MM.1S (cell line): ENCODE results near the gene MSLN.

Source experiments
- DNase-seq: peaks from one replicate; pipeline ENCODE4 v3.0.0-alpha.2; 2015
- H2AFZ ChIP-seq: fragments of 300-600 bp; sonication (generic); 2 replicates; pipeline ENCODE4 v1.6.0; 2016; ENCODE audit warnings: antibody characterized with exemption, low read length
- H3F3A ChIP-seq: fragments of 300-600 bp; sonication (generic); 2 replicates; pipeline ENCODE4 v1.6.1; 2016; ENCODE audit warnings: mild to moderate bottlenecking, antibody characterized with exemption, low read length, moderate library complexity, mixed read lengths; ENCODE audit not compliant: insufficient read depth
- H3K27ac ChIP-seq: fragments of 300-600 bp; sonication (generic); 2 replicates; pipeline ENCODE4 v1.5.1; 2016; ENCODE audit warnings: mild to moderate bottlenecking, low read length
- H3K27me3 ChIP-seq: fragments of 300-600 bp; sonication (generic); replicated peaks from 2 replicates; pipeline ENCODE4 v1.6.0; 2016; ENCODE audit warnings: low read length; ENCODE audit not compliant: insufficient read depth
- H3K36me3 ChIP-seq: fragments of 300-600 bp; sonication (generic); replicated peaks from 2 replicates; pipeline ENCODE4 v1.6.1; 2016; ENCODE audit warnings: mild to moderate bottlenecking, low read length, mixed read lengths; ENCODE audit not compliant: insufficient read depth
- H3K4me1 ChIP-seq: fragments of 300-600 bp; sonication (generic); 2 replicates; pipeline ENCODE4 v1.6.1; 2016; ENCODE audit warnings: low read length, mixed read lengths
- H3K4me2 ChIP-seq: fragments of 300-600 bp; sonication (generic); 2 replicates; pipeline ENCODE4 v1.6.0; 2016; ENCODE audit warnings: low read depth, low read length
- H3K4me3 ChIP-seq: fragments of 300-600 bp; sonication (generic); 2 replicates; pipeline ENCODE4 v1.5.1; 2016; ENCODE audit warnings: low read length, mixed read lengths
- H3K79me2 ChIP-seq: fragments of 300-600 bp; sonication (generic); 2 replicates; pipeline ENCODE4 v1.6.1; 2016; ENCODE audit warnings: mixed run types, low read length, mixed read lengths
- H3K9ac ChIP-seq: fragments of 300-600 bp; sonication (generic); 2 replicates; pipeline ENCODE4 v1.6.1; 2016; ENCODE audit warnings: low read length, mixed read lengths
- H3K9me2 ChIP-seq: fragments of 300-600 bp; sonication (generic); replicated peaks from 2 replicates; pipeline ENCODE4 v1.6.1; 2016; ENCODE audit warnings: mild to moderate bottlenecking, low read length, mixed read lengths; ENCODE audit not compliant: insufficient read depth
- H3K9me3 ChIP-seq: fragments of 300-600 bp; sonication (generic); replicated peaks from 2 replicates; pipeline ENCODE4 v1.6.1; 2016; ENCODE audit warnings: mild to moderate bottlenecking, low read length, mixed read lengths; ENCODE audit not compliant: insufficient read depth
- H4K20me1 ChIP-seq: fragments of 300-600 bp; sonication (generic); 2 replicates; pipeline ENCODE4 v1.6.1; 2016; ENCODE audit warnings: mild to moderate bottlenecking, low read length, moderate library complexity, mixed read lengths; ENCODE audit not compliant: insufficient read depth
- EZH2 ChIP-seq: fragments of 300-600 bp; sonication (generic); optimal IDR thresholded peaks from 2 replicates; pipeline ENCODE3; 2017; ENCODE audit warnings: low read depth, mild to moderate bottlenecking, antibody characterized with exemption, low read length, mixed read lengths
- EZH2phosphoT487 ChIP-seq: fragments of 300-600 bp; sonication (generic); IDR thresholded peaks from 2 replicates; pipeline ENCODE4 v1.6.1; 2018; ENCODE audit warnings: antibody characterized with exemption, low read length
- TF ChIP-seq, protein P1 (sequence below): fragments of 300-600 bp; sonication (generic); IDR thresholded peaks from 2 replicates; pipeline ENCODE4 v1.5.1; 2016; ENCODE audit warnings: antibody characterized with exemption, low read length, mixed read lengths

MSLN gene

DNA sequence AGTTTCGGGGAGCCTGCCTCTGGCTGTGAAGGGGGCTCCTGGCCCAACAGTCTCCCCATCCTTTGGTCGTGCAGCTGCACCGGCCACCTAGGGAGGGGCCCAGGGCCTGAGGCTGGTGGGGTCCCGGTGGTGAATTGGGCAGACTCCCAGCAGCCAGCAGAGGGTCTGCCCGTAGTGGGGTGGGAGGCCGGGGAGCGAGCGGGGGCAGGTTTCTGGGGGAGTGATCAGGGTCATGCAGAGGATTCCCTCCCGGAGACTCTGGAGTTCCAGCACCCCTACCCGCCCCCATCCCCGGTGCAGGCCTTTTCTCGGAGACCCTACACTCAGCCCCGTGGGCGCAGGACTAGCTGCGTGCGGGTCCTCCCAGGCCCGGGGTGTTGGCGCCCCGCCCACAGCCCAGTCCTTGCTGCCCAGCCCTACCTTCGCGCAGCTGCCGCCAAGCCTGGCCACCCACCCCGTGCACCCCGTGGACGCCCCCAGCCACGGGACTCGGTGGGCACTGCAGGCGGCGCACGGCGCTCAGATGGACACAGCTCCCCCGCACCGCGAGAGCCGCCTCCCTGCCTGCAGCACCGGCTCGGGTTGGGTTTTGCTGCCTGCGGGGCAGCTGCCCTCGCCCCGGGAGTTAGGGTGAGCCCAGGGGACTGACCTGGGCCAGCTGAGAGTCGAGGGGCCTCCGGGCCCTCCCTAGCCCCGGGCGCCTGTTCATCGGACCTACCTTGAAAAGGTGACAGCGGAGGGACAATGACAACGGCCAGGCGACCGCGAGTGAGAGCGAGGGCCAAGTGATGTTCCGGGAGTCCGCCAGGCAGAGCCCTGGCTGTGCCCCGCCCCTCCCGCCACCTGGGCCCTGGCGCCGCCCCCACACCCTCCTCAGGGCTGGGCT, 39.7 kb downstream of the MSLN start, which contains the start of gene GNG13:
Gene GNG13 (minus strand): TSS at position 787 of the 886 bp plus-strand sequence. CDS start 1,657 bp downstream, outside the sequence.
- no peaks in the 10 kb centered on the region for H3K4me1 ChIP-seq
- H3K36me3 ChIP-seq: no peaks in the 10 kb centered on the region
- H3K9ac ChIP-seq: no peak within 1 kb of the TSS
- no peaks in the 10 kb centered on the region for H3K9me3 ChIP-seq
- no peaks in the 10 kb centered on the region for H4K20me1 ChIP-seq
- H2AFZ ChIP-seq: no peak within 1 kb of the TSS
- peaks cover 12% of the 10 kb centered on the region; the same call in 1 of the 2 replicates for H3K27me3 ChIP-seq
- TF ChIP-seq EZH2phosphoT487: no peak
- TF ChIP-seq, protein P1, sequence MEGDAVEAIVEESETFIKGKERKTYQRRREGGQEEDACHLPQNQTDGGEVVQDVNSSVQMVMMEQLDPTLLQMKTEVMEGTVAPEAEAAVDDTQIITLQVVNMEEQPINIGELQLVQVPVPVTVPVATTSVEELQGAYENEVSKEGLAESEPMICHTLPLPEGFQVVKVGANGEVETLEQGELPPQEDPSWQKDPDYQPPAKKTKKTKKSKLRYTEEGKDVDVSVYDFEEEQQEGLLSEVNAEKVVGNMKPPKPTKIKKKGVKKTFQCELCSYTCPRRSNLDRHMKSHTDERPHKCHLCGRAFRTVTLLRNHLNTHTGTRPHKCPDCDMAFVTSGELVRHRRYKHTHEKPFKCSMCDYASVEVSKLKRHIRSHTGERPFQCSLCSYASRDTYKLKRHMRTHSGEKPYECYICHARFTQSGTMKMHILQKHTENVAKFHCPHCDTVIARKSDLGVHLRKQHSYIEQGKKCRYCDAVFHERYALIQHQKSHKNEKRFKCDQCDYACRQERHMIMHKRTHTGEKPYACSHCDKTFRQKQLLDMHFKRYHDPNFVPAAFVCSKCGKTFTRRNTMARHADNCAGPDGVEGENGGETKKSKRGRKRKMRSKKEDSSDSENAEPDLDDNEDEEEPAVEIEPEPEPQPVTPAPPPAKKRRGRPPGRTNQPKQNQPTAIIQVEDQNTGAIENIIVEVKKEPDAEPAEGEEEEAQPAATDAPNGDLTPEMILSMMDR: no peak
- TF ChIP-seq EZH2: no peak
- no peak within 1 kb of the TSS for H3K27ac ChIP-seq
- no peak within 1 kb of the TSS for H3K4me2 ChIP-seq
- no peak within 1 kb of the TSS for H3K4me3 ChIP-seq
- no peak for DNase-seq
- no peaks in the 10 kb centered on the region for H3K9me2 ChIP-seq
- no peaks in the 10 kb centered on the region for H3F3A ChIP-seq
- no peaks in the 10 kb centered on the region for H3K79me2 ChIP-seq

DNA sequence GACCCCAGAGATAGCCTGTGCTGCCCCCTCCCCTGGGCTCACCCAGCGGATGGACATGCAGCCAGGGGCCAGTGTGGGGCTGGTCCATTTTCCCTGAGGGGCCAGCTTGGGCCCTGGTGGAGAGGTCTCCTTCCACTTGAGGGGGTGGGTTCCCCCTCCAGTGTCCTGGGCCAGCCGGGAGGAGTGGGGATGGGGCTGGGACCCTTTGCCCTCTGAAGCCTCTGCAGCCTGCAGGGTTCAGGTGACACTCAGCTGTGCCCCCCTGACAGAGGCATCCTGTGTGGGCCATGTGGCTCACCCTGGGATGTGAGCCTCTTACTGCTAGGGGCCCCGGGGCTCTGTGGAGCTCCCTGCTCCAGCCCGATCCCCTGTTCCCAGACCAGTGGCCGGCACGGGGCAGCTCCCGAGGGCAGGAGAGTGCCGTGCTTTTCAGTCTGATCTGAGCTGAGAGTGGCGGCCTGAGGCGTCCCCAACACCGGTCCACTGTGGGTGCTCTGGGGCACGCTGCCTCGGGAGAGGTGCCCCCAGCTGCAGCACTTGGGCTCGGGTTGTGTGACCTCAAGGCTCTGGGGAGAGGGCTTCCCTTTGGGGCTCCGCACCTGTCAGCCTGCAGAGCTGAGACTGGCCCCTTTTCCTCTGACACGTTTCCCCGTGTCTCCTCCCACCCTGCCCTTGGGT, 40.4 kb downstream of the MSLN start:
- Histone ChIP-seq H3K4me3 (no peak overlapping the region), H4K20me1 (no peaks in the 10 kb centered on the region), H3F3A (no peaks in the 10 kb centered on the region), H3K36me3 (no peaks in the 10 kb centered on the region), H3K4me1 (no peaks in the 10 kb centered on the region), H3K9me3 (no peaks in the 10 kb centered on the region), H3K79me2 (no peaks in the 10 kb centered on the region), H3K27me3 (peaks cover 12% of the 10 kb centered on the region; the same call in 1 of the 2 replicates), H3K9me2 (no peaks in the 10 kb centered on the region), H3K4me2 (no peak overlapping the region), H2AFZ (no peak overlapping the region), H3K9ac (no peak overlapping the region), H3K27ac (no peak overlapping the region)
- no peak for TF ChIP-seq EZH2
- TF ChIP-seq, protein P1: no peak
- no peak for TF ChIP-seq EZH2phosphoT487
- DNase-seq: no peak

DNA sequence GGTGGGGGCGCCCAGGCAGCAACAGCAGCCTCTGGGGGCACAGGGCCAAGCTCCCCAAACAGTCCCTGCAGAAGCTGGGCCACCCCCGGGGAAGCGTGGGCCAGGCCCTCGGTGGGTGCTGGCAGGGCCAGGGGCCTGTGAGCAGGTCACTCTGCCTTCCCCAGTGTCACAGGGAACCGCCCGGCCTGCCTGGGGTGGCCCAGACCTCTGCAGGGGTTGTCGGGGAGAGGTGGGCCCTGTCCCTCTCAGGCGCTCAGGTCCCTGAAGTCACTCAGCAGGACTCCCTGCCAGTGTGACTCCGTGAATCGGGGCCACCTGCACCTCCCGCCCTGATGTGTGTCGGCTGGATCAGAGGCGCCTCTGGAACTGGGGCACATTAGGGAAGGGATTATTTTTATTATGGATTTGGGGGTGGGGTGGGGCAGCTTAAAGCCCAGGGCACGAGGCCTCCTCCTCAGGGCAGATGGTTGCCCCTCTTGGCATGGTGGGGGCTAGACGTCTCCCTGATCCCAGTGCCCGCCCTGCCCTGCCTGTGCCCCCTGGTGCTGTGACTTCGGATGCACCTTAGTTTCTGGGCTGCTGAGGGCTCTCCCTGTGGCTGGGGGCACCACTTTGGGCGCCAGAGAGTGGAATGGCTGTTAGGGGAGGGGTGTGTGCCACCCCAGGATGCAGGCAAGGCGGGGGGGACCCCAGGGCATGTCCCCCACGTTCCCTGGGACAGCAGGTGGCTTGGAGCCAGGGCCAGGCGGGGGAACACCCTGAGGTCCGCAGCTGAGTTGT, 41.2 kb downstream of the MSLN start:
- no peak overlapping the region for H3K4me3 ChIP-seq
- no peak overlapping the region for H3K27ac ChIP-seq
- H3F3A ChIP-seq: no peaks in the 10 kb centered on the region
- TF ChIP-seq, protein P1: no peak
- TF ChIP-seq EZH2 (no peak), EZH2phosphoT487 (no peak)
- no peaks in the 10 kb centered on the region for H3K9me2 ChIP-seq
- H3K9ac ChIP-seq: no peak overlapping the region
- H3K79me2 ChIP-seq: no peaks in the 10 kb centered on the region
- no peaks in the 10 kb centered on the region for H3K36me3 ChIP-seq
- no peaks in the 10 kb centered on the region for H3K9me3 ChIP-seq
- no peaks in the 10 kb centered on the region for H4K20me1 ChIP-seq
- H3K27me3 ChIP-seq: peaks cover 12% of the 10 kb centered on the region; the same call in 1 of the 2 replicates
- H3K4me1 ChIP-seq: no peaks in the 10 kb centered on the region
- DNase-seq: no peak
- H3K4me2 ChIP-seq: no peak overlapping the region
- no peak overlapping the region for H2AFZ ChIP-seq
